HK-2 (cell line): ENCODE data around the gene FSTL5.
A peak's percentile ranks its signal among the peaks of the same experiment; 100 is the strongest.
"Not testable (repeated sequence)": the region's sequence is repeated elsewhere in the genome, so short reads cannot be mapped to it uniquely, and the experiment has no call there.

ENCODE experiments used
- DNase-seq: peaks from one replicate; pipeline ENCODE4 v3.0.0-alpha.2; 2018; ENCODE audit not compliant: unreplicated experiment

FSTL5 gene

GRCh38 chr4:162163892-162164759, at the start of gene FSTL5:
TSS of gene FSTL5 (minus strand) at chr4:162164000. CDS start at chr4:162111396, 52,604 bp downstream.
- peak; percentile 91 for DNase-seq

GRCh38 chr4:162209706-162210105, 45.9 kb upstream of the FSTL5 start:
- DNase-seq = no peak

- DNase-seq = not testable (repeated sequence)
These were observed 39.7 kb upstream of the FSTL5 start for GRCh38 chr4:162203478-162203877.

GRCh38 chr4:162201673-162202072, 37.9 kb upstream of the FSTL5 start:
- no peak for DNase-seq

- no peak for DNase-seq
These were observed 6.7 kb upstream of the FSTL5 start for GRCh38 chr4:162170509-162170908.

GRCh38 chr4:162164906-162165510, 1.2 kb upstream of the FSTL5 start:
- DNase-seq = no peak

GRCh38 chr4:162162672-162163071, 1.1 kb downstream of the FSTL5 start:
- no peak for DNase-seq

- no peak for DNase-seq
These were observed 6.6 kb downstream of the FSTL5 start for GRCh38 chr4:162157241-162157640.

GRCh38 chr4:162154862-162155540, 8.8 kb downstream of the FSTL5 start:
- DNase-seq = no peak

GRCh38 chr4:162151850-162152249, 11.9 kb downstream of the FSTL5 start:
- DNase-seq = no peak

- DNase-seq = no peak
These were observed 12.4 kb downstream of the FSTL5 start for GRCh38 chr4:162151386-162151785.

- DNase-seq = no peak
These were observed 14.2 kb downstream of the FSTL5 start for GRCh38 chr4:162149644-162150043.

- no peak for DNase-seq
These were observed 23.6 kb downstream of the FSTL5 start for GRCh38 chr4:162140051-162140683.

GRCh38 chr4:162139412-162139811, 24.4 kb downstream of the FSTL5 start:
- DNase-seq = no peak

GRCh38 chr4:162131256-162131655, 32.5 kb downstream of the FSTL5 start:
- no peak for DNase-seq

- no peak for DNase-seq
These were observed 37.1 kb downstream of the FSTL5 start for GRCh38 chr4:162126729-162127128.

- no peak for DNase-seq
These were observed 46.7 kb downstream of the FSTL5 start for GRCh38 chr4:162117051-162117450.

- DNase-seq = no peak
These were observed 47.6 kb downstream of the FSTL5 start for GRCh38 chr4:162116095-162116779.

- no peak for DNase-seq
These were observed 48.5 kb downstream of the FSTL5 start for GRCh38 chr4:162115333-162115732.

- no peak for DNase-seq
These were observed 52.7 kb downstream of the FSTL5 start for GRCh38 chr4:162111078-162111477.

GRCh38 chr4:162104459-162105124, 59.2 kb downstream of the FSTL5 start:
- DNase-seq = no peak
